Fibroblast of lung (primary cell): ENCODE results near the gene CD5L. TPM values are rescaled to one million over a fixed set of nuclear protein-coding genes. Genes with fewer than 3 reads are reported as not detected.

ENCODE experiments used
- DNase-seq, 2 donors: peaks; one replicate each; pipeline versions ENCODE4 v3.0.0 to v3.0.0-alpha.2; 2010; ENCODE audit warnings: low read depth in 2 of 2
- H2AFZ ChIP-seq: 2 replicates; pipeline ENCODE4 v1.5.1; 2012; ENCODE audit warnings: low read length, control low read depth, inconsistent platforms
- H3K27ac ChIP-seq: 2 replicates; pipeline ENCODE4 v1.5.1; 2011; ENCODE audit warnings: low read length, control low read depth; ENCODE audit not compliant: insufficient read depth
- H3K27me3 ChIP-seq: 2 replicates; pipeline ENCODE4 v1.5.1; 2011; ENCODE audit warnings: mild to moderate bottlenecking, low read length; ENCODE audit not compliant: control insufficient read depth, insufficient read depth
- H3K36me3 ChIP-seq: 2 replicates; pipeline ENCODE4 v1.5.1; 2011; ENCODE audit warnings: low read length; ENCODE audit not compliant: control insufficient read depth, insufficient read depth
- H3K4me1 ChIP-seq: 2 replicates; pipeline ENCODE4 v1.5.1; 2011; ENCODE audit warnings: low read length; ENCODE audit not compliant: control insufficient read depth, insufficient read depth; ENCODE audit errors: extremely low read depth
- H3K4me2 ChIP-seq: 2 replicates; pipeline ENCODE4 v1.5.1; 2011; ENCODE audit warnings: low read length, control low read depth; ENCODE audit not compliant: insufficient read depth; ENCODE audit errors: extremely low read depth
- H3K4me3 ChIP-seq, 4 experiments: fragments of 200-600 bp in 1 of 4; sonication (generic) in 1 of 4; replicated peaks in 1 of 4; 2 replicates each; pipeline ENCODE4 v1.5.1; 2011 to 2016; ENCODE audit warnings: low read length in 4 of 4, low read depth in 3 of 4, mild to moderate bottlenecking in 3 of 4, control low read depth in 2 of 4, inconsistent platforms in 1 of 4, mixed read lengths in 1 of 4; ENCODE audit not compliant: insufficient read depth in 1 of 4; ENCODE audit errors: control extremely low read depth in 1 of 4
- H3K79me2 ChIP-seq: 2 replicates; pipeline ENCODE4 v1.5.1; 2012; ENCODE audit warnings: mild to moderate bottlenecking, low read length, inconsistent platforms; ENCODE audit not compliant: control insufficient read depth, insufficient read depth
- H3K9ac ChIP-seq: 2 replicates; pipeline ENCODE4 v1.5.1; 2011; ENCODE audit warnings: mild to moderate bottlenecking, low read length, control low read depth; ENCODE audit not compliant: insufficient read depth
- H3K9me3 ChIP-seq: 2 replicates; pipeline ENCODE4 v1.5.1; 2012; ENCODE audit warnings: low read depth, low read length; ENCODE audit not compliant: control insufficient read depth, insufficient read depth
- H4K20me1 ChIP-seq: 2 replicates; pipeline ENCODE4 v1.5.1; 2011; ENCODE audit warnings: low read length; ENCODE audit not compliant: control insufficient read depth, insufficient read depth; ENCODE audit errors: extremely low read depth
- CTCF ChIP-seq, 2 donors: IDR thresholded peaks in 1 of 2; conservative IDR thresholded peaks in 1 of 2; 1 replicate in 1 of 2; 2 replicates in 1 of 2; pipeline ENCODE4 v1.5.1; 2011 to 2012; ENCODE audit warnings: low read length in 2 of 2, control low read depth in 1 of 2, inconsistent platforms in 1 of 2, low read depth in 1 of 2, mild to moderate bottlenecking in 1 of 2
- EZH2 ChIP-seq: IDR thresholded peaks from 2 replicates; pipeline ENCODE4 v1.5.1; 2012; ENCODE audit warnings: low read length, control low read depth, mild to moderate bottlenecking; ENCODE audit errors: missing control alignments
- polyA minus RNA-seq: library from RNA; depleted of rRNA, polyadenylated mRNA; stranded (reverse); fragments of >200 nt; gene quantifications from 2 replicates; pipeline ENCODE4 v1.2.3, GENCODE V29; 2011; ENCODE audit warnings: low replicate concordance
- polyA plus RNA-seq, 2 donors: library from polyadenylated mRNA; depleted of rRNA in 1 of 2; stranded (reverse) in 1 of 2; unstranded in 1 of 2; fragments of >200 nt; gene quantifications; 2 replicates each; pipeline ENCODE4 v1.2.1, GENCODE V29; 2011 to 2012; ENCODE audit warnings: missing spikeins in 1 of 2
- total RNA-seq: library from RNA; depleted of rRNA; stranded (reverse); fragments of >200 nt; gene quantifications from 2 replicates; pipeline ENCODE4 v1.2.1, GENCODE V29; 2014

The CD5L gene
- not detected in 2 replicates for total RNA-seq
- polyA plus RNA-seq: not detected in 2 replicates
- polyA plus RNA-seq (2012): not detected in 2 replicates
- polyA minus RNA-seq: not detected in 2 replicates

GRCh38 chr1:157841708-157842107 is at the start of gene CD5L:
TSS of gene CD5L (minus strand) at chr1:157841808. CDS start at chr1:157841701, 107 bp downstream.
- no peak within 1 kb of the TSS for H2AFZ ChIP-seq
- H3K4me2 ChIP-seq: no peak within 1 kb of the TSS
- H3K36me3 ChIP-seq: no peaks in the 10 kb centered on the region
- no peaks in the 10 kb centered on the region for H3K9me3 ChIP-seq
- H3K4me3 ChIP-seq: no peak within 1 kb of the TSS
- no peak within 1 kb of the TSS for H3K9ac ChIP-seq
- H4K20me1 ChIP-seq: no peaks in the 10 kb centered on the region
- no peak for DNase-seq
- no peaks in the 10 kb centered on the region for H3K4me1 ChIP-seq
- H3K79me2 ChIP-seq: no peaks in the 10 kb centered on the region
- H3K27ac ChIP-seq: no peak within 1 kb of the TSS
- no peaks in the 10 kb centered on the region for H3K27me3 ChIP-seq
- TF ChIP-seq CTCF (conservative IDR thresholded peaks at IDR 0.05 in 1 of 2, IDR thresholded peaks at IDR 0.05 in 1 of 2; ENCODE audit: low read depth in 1 of 2, low read length in 2 of 2): no peak
- no peak for TF ChIP-seq EZH2

GRCh38 chr1:157882580-157882979 is 41.0 kb upstream of the CD5L start:
- Histone ChIP-seq H2AFZ (no peak overlapping the region), H3K79me2 (no peaks in the 10 kb centered on the region), H3K4me2 (no peak overlapping the region), H3K9ac (no peak overlapping the region), H3K27me3 (no peaks in the 10 kb centered on the region), H3K27ac (no peak overlapping the region), H3K36me3 (no peaks in the 10 kb centered on the region), H3K9me3 (no peaks in the 10 kb centered on the region), H4K20me1 (no peaks in the 10 kb centered on the region), H3K4me1 (no peaks in the 10 kb centered on the region), H3K4me3 (no peak overlapping the region)
- TF ChIP-seq CTCF (conservative IDR thresholded peaks at IDR 0.05 in 1 of 2, IDR thresholded peaks at IDR 0.05 in 1 of 2; ENCODE audit: low read depth in 1 of 2, low read length in 2 of 2) (no peak), EZH2 (no peak)
- no peak for DNase-seq

GRCh38 chr1:157880621-157881020 is 39.0 kb upstream of the CD5L start:
- Histone ChIP-seq H3K4me3 (no peak overlapping the region), H3K9ac (no peak overlapping the region), H3K4me2 (no peak overlapping the region), H3K27ac (no peak overlapping the region), H3K27me3 (no peaks in the 10 kb centered on the region), H3K36me3 (no peaks in the 10 kb centered on the region), H3K4me1 (no peaks in the 10 kb centered on the region), H3K9me3 (no peaks in the 10 kb centered on the region), H3K79me2 (no peaks in the 10 kb centered on the region), H4K20me1 (no peaks in the 10 kb centered on the region), H2AFZ (no peak overlapping the region)
- TF ChIP-seq CTCF (conservative IDR thresholded peaks at IDR 0.05 in 1 of 2, IDR thresholded peaks at IDR 0.05 in 1 of 2; ENCODE audit: low read depth in 1 of 2, low read length in 2 of 2) (no peak), EZH2 (no peak)
- no peak for DNase-seq
